Endothelial cell of hepatic sinusoid (primary cell): ENCODE measurements around the gene NUB1.

Experiments used
- in situ Hi-C: cut with HindIII; loops from 2 replicates; pipeline ENCODE4 v1.10.0; 2017; ENCODE audit warnings: low sequenced_read_pairs

NUB1 gene

GRCh38 chr7:151400626-151401315 lies 59.2 kb downstream of the NUB1 start:
- in situ Hi-C loops = no loop called here

- in situ Hi-C loops = no loop called here
Observed at GRCh38 chr7:151402029-151402835, 60.6 kb downstream of the NUB1 start.

GRCh38 chr7:151403764-151404163 lies 62.2 kb downstream of the NUB1 start:
- in situ Hi-C loops = no loop called here

DNA sequence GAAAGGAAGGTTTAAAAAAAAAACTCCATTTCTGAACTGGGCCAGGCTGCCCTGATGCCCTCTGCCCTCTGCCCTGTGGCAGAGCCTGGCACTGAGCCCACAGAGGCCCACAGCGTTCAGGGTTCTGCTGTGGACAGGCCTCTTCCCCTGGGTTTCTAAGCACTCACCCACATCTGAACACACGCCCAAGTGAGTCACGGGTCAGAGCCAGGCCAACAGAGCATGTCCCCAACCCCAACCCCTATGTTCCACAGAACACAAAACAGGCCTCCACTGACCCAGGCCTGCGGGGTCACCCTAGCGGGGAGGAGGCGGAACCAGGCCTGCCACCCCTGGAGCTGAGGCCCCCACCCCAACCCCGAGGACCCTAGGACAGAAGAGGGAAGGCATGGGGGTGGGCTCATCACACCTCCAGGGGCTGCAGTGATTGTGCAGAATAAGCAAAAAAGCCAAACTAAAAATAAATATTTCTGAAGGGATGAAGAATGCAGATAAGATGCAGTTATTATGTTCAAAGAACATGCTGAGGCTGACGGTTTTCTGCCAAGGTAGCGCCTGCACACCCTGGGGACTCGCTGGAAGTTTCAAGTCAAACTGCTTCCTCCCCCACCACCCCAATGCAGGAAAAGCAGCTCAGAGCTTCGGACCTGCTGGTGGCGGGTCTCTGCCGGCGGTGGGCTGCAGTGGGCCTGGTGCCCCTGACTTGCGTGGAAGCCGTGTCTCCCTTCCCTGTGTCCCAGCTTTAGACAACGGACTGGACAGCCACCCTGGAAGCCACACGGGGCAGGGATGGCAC lies 62.8 kb downstream of the NUB1 start:
- in situ Hi-C loops = no loop called here

DNA sequence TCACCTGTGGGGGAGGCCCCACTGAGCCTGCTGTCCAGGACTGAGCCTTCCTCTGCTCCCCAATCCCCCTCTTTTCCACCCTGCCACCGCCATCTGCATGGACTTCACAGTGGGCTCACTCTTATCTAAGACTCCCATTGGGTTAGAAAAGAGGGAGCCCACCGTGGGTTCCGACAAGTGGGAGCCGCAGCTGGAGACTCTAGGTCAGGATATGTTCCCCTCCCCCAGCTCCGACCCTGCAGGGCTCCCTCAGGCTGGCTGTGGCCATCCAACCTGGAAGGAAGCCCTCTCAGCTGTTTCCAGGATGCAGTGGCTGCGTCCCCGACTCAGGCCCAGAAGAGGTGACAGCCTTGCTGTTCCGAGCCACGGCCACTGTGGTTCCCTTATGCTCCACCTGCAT lies 63.4 kb downstream of the NUB1 start:
- in situ Hi-C loops = no loop called here

DNA sequence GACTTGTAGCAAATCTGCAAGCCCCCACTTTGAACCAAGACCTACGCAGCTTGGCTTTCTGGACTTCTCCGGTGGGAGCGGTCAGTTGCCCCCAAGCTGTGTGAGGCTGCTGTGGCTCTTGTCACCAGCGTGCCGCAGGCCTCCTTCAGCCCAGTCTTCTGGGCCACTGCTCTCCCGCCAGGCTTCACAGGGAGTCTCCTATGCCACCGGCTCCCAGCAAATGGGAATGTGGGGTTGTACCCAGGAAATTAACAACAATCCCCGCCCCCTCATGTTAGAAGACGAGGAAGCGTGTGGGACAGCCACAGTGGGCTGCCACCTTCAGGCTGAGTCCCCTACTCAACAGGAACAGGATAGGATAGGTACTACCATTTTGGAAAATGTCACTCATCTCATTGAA lies 64.0 kb downstream of the NUB1 start:
- in situ Hi-C loops = no loop called here

DNA sequence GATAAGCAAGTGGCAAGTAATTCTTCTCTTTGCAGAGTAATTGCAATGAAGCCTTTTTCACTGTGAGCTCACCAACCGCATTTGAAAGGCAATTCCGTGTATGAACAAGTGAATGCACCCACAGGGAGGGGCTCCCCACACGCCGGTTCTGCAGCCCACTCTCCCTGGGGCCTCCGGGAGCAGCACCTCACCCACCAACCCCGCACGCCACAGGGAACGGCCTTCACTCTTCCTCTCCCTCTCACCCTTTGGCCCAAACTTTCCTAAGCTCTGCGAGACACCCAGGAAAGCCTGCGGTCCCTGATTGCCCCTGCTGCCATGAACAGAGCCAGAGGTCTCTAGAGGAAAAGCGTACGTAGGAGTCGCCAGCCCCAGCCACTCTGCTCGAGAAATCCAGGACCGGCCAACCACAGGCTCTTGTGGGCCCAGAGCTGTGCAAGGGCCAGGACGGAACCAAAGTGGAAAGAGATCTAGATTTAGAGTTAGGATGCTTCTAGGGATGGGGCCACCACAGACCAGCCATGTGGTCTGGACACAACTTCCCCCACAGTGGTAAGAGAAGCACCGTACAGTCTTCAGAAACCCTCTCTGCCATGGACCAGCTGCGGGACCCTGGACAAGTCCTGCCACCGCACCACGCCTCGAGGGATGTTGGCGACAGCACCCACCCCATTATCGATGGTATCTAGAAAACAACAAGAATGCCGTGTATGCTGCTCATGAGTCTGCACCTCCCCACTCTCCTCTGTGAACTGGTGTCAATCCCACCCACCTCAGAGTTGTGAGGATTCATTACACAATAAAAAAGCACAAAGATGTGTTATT lies 64.7 kb downstream of the NUB1 start:
- in situ Hi-C loops = no loop called here

- in situ Hi-C loops = no loop called here
Observed at GRCh38 chr7:151406886-151407583, 65.4 kb downstream of the NUB1 start.

- in situ Hi-C loops = no loop called here
Observed at GRCh38 chr7:151408498-151408838, 66.9 kb downstream of the NUB1 start.

GRCh38 chr7:151408839-151409666 lies 67.4 kb downstream of the NUB1 start:
- in situ Hi-C loops = no loop called here

DNA sequence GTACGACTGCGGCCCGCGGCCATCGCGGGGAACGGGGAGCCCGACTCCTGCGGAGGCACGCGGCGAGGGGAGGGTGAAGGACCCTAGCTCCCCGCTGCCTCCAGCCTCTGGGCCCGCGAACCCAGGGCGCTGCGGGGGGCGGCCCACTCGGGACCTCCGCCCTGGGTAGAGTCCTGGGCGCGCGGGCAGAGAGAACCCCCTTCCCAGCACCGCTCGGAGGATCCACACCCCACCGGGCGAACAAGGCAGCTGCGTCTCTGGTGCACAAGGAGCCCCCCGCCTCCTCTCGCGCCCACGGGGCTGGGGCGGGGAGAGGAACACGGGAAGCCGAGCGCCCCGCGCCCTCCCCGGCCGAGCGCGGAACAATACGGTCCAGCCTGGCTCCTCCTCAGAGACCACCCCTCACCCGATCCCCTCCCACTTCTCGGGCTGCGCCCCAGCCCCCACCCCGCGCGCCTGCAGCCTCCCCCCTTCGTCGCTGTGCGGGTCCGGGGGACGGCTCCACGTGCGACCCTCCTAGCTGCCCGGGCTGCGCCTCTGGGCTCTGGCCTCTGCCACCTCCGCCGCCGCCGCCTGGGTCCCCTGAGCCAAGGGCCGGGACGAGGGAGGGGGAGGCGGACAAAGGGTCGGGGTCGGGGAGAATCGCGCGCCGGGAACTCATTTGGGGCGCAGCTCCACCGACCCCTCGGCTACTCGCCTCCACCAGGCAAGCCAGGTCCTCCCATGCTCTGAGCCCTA lies 68.2 kb downstream of the NUB1 start, which contains the start of gene WDR86:
TSS of gene WDR86 (minus strand) at position 372 of the 738 bp plus-strand sequence. CDS start 449 bp downstream, outside the sequence.
- in situ Hi-C loops = loop anchor here (5.0 kb wide), 1 partner anchor 48 kb away; no protein-coding TSS in a partner anchor

DNA sequence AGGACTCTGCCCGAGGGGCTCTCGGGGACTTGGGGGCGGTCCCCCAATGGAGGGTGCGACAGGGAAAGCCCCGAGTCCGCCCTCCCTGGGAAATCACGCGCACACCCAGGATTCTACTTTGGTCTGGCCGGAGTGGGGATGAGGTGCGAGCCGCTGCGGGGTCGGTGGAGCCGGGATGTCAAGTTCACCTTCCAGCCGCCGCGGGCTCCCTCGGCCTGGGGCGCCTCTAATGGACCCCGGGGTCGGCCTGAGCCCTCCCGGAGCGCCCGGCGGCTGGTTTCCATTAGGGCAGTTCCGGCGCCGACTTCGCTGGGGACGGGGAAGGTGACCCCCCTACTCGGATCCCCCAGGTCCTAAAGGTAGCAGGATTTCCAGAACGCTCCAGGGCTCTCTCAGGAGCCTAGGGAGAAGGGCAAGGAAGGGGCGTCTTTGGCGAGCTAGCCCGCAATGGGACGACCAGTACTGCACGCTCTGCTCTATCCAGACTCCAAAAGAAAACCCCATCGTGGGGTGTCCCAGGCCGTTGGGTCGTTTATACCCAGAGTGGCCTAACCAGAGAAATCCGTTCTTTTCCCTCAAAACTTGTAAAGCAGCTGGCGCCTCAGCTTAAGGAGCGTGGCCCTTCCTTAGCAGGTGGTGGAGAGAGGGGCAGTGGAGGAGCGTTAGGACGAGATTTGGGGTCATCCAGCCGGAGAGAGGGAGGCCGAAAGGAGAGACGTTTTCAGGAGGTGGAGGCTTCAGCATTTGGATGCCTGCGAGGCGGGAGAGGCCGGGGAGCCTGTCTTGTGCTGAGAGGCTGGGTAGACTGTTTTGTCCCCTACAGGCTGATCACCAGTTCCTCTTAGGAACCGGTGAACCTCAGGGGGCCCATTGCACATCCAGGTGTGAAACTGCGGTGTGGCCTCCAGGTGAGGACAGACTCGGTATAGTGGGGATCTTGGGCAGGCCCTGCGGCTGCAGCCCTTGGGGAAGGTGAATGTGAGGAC lies 69.1 kb downstream of the NUB1 start:
- in situ Hi-C loops = loop anchor here (5.0 kb wide), 1 partner anchor 48 kb away; no protein-coding TSS in a partner anchor

DNA sequence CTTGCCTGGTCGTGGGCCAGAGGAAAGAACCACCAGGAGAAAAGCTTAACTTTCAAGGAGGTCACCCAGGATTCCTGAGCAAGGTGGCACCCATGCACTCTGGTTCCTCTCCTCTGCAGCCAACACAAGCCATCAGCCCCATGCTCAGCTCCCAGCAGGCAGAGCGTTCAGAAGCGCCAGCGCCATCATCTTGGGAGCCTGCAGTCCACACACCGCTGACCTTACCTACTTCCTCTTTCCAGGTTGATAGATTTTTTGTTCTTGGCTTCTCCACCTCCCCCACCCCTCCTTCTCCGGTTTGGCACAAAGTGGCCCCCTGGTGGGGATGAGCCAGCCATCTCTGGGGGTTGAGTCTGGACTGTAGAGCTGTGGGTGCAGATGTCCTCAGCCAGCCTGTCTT lies 69.9 kb downstream of the NUB1 start:
- in situ Hi-C loops = loop anchor here (5.0 kb wide), 1 partner anchor 49 kb away; no protein-coding TSS in a partner anchor

GRCh38 chr7:151412318-151412717 lies 70.7 kb downstream of the NUB1 start:
- in situ Hi-C loops = loop anchor here (5.0 kb wide), 1 partner anchor 50 kb away; no protein-coding TSS in a partner anchor

- in situ Hi-C loops = loop anchor here (5.0 kb wide), 1 partner anchor 51 kb away; no protein-coding TSS in a partner anchor
Observed at GRCh38 chr7:151413241-151413640, 71.6 kb downstream of the NUB1 start.

- in situ Hi-C loops = no loop called here
Observed at GRCh38 chr7:151415375-151416105, 73.9 kb downstream of the NUB1 start.
